K562 (cell line): ENCODE results near the gene FLG. TPM values are rescaled to one million over a fixed set of nuclear protein-coding genes. Genes with fewer than 3 reads are reported as not detected.

Experiments used
- ATAC-seq: fragments of 200-7000 bp; cut with Tn5 transposase; 3 replicates; pipeline ENCODE4 v1.9.1; 2020; ENCODE audit warnings: moderate library complexity
- BruUV-seq: library from RNA; stranded (reverse); fragments of 400-500 nt; replicated peaks from 2 replicates; lab custom pipeline; 2021; lab: Mats Ljungman, UMichigan
- CTCF ChIA-PET: fragments of 300-600 bp; formaldehyde crosslinking; extraction: SDS; loops from one replicate; lab custom pipeline; 2021; ENCODE audit warnings: low intra/inter-chr PET ratio; lab: Yijun Ruan, JAX
- POLR2A ChIA-PET: fragments of 300-600, 350-650 bp; sonication (Branson Sonifier 250); formaldehyde crosslinking; extraction: SDS; loops from one replicate; lab custom pipeline; 2021; ENCODE audit warnings: antibody characterized with exemption, inconsistent platforms; lab: Yijun Ruan, JAX
- DNase-seq, 4 experiments: peaks; one replicate each; pipeline versions ENCODE4 v3.0.0 to v3.0.0-alpha.2; 2011 to 2018; ENCODE audit warnings: low spot score in 3 of 4, mixed read lengths in 3 of 4; ENCODE audit errors: extremely low read depth in 1 of 4
- FAIRE-seq: peaks from 2 replicates; lab custom pipeline; 2011; peaks lifted over from hg19 to GRCh38; lab: Jason Lieb, UNC
- H2AFZ ChIP-seq: 2 replicates; pipeline ENCODE4 v1.6.0; 2011; ENCODE audit warnings: low read depth, low read length, control low read depth, inconsistent platforms
- H3K27ac ChIP-seq: fragments of 200-600 bp; 3 replicates; pipeline ENCODE4 v1.8.0; 2011; ENCODE audit warnings: low read depth, mild to moderate bottlenecking, control low read depth, inconsistent platforms, low read length, moderate library complexity, mixed read lengths; ENCODE audit errors: extremely low read depth
- H3K27me3 ChIP-seq, 2 experiments: fragments of 300-600 bp in 1 of 2; 2 replicates in 1 of 2; 3 replicates in 1 of 2; pipeline versions ENCODE4 v1.6.0 to v1.8.0; 2011; ENCODE audit warnings: inconsistent platforms in 2 of 2, low read length in 2 of 2, mild to moderate bottlenecking in 1 of 2, mixed read lengths in 1 of 2, moderate library complexity in 1 of 2; ENCODE audit not compliant: control insufficient read depth in 2 of 2, insufficient read depth in 2 of 2
- H3K36me3 ChIP-seq: fragments of 300-600 bp; 3 replicates; pipeline ENCODE4 v1.8.0; 2011; ENCODE audit warnings: mild to moderate bottlenecking, low read length, inconsistent platforms; ENCODE audit not compliant: control insufficient read depth, insufficient read depth
- H3K4me1 ChIP-seq, 2 experiments: fragments of 200-600 bp in 1 of 2; replicated peaks in 1 of 2; 2 replicates in 1 of 2; 3 replicates in 1 of 2; pipeline versions ENCODE4 v1.5.1 to v1.8.0; 2011; ENCODE audit warnings: inconsistent platforms in 2 of 2, low read length in 2 of 2, mild to moderate bottlenecking in 1 of 2, mixed read lengths in 1 of 2, moderate library complexity in 1 of 2; ENCODE audit not compliant: control insufficient read depth in 2 of 2, insufficient read depth in 2 of 2
- H3K4me2 ChIP-seq: 2 replicates; pipeline ENCODE4 v1.6.1; 2011; ENCODE audit warnings: low read length, control low read depth, inconsistent platforms, mixed read lengths; ENCODE audit not compliant: insufficient read depth
- H3K4me3 ChIP-seq: fragments of 200-600 bp; sonication (generic), shearing (Covaris generic); 2 replicates; pipeline ENCODE4 v1.5.1; 2016; ENCODE audit warnings: control low read depth, inconsistent platforms
- H3K79me2 ChIP-seq: fragments of 200-600 bp; 3 replicates; pipeline ENCODE4 v1.8.0; 2011; ENCODE audit warnings: low read length, inconsistent platforms; ENCODE audit not compliant: control insufficient read depth, insufficient read depth
- H3K9ac ChIP-seq, 2 experiments: 2 replicates each; pipeline versions ENCODE4 v1.6.0 to v1.6.1; 2011; ENCODE audit warnings: low read depth in 2 of 2, low read length in 2 of 2, control low read depth in 1 of 2, inconsistent platforms in 1 of 2, mild to moderate bottlenecking in 1 of 2, mixed read lengths in 1 of 2; ENCODE audit not compliant: insufficient read depth in 1 of 2
- H3K9me1 ChIP-seq: one replicate; pipeline ENCODE4 v1.6.0; 2011; ENCODE audit warnings: inconsistent platforms, mild to moderate bottlenecking, low read length, moderate library complexity; ENCODE audit not compliant: control insufficient read depth, insufficient read depth
- H3K9me3 ChIP-seq: replicated peaks from 2 replicates; pipeline ENCODE4 v1.5.1; 2011; ENCODE audit warnings: low read depth, low read length, inconsistent platforms; ENCODE audit not compliant: control insufficient read depth, insufficient read depth
- H4K20me1 ChIP-seq: replicated peaks from 2 replicates; pipeline ENCODE4 v1.6.1; 2011; ENCODE audit warnings: low read length, inconsistent platforms, mixed read lengths; ENCODE audit not compliant: control insufficient read depth, insufficient read depth
- HINFP ChIP-seq: fragments of 450-650 bp; conservative IDR thresholded peaks from 2 replicates; pipeline ENCODE4 v1.6.1; 2016; ENCODE audit warnings: missing genetic modification characterization, low read depth, mild to moderate bottlenecking, control low read depth, missing compliant biosample characterization
- NCOR1 ChIP-seq: fragments of 450-650 bp; IDR thresholded peaks from 2 replicates; pipeline ENCODE4 v1.6.1; 2016; ENCODE audit warnings: mild to moderate bottlenecking, moderate library complexity
- PPARD ChIP-seq: fragments of 250-450 bp; sonication (Bioruptor Pico); IDR thresholded peaks from 2 replicates; pipeline ENCODE4 v1.8.0; 2022; ENCODE audit warnings: inconsistent platforms, mild to moderate bottlenecking, moderate library complexity
- RBM39 ChIP-seq: fragments of 200-400 bp; formaldehyde crosslinking; optimal IDR thresholded peaks from 2 replicates; pipeline ENCODE3; 2018; ENCODE audit warnings: low read depth, low read length
- SAP30 ChIP-seq: fragments of 200-600 bp; sonication (generic); IDR thresholded peaks from 2 replicates; pipeline ENCODE4 v1.6.1; 2012; ENCODE audit warnings: borderline replicate concordance, low read depth, mild to moderate bottlenecking, moderate library complexity, low read length, control low read depth, inconsistent platforms; ENCODE audit not compliant: insufficient read depth, poor library complexity, severe bottlenecking
- ZNF282 ChIP-seq: sonication (generic); formaldehyde crosslinking; IDR thresholded peaks from 2 replicates; pipeline ENCODE4 v1.8.1; 2023; ENCODE audit warnings: missing genetic modification reagents
- WGBS: fragments of 100-300 bp; shearing (Covaris generic); methylation state at CpG from one replicate; pipeline ENCODE4 v1.1.6; 2016; ENCODE audit warnings: low coverage, mixed read lengths; ENCODE audit not compliant: insufficient coverage; ENCODE audit errors: missing lambda C conversion rate; 5-methylcytosine and 5-hydroxymethylcytosine counted together
- in situ Hi-C: fragments of 300-500 bp; cut with MboI; formaldehyde crosslinking; loops from 4 replicates; pipeline ENCODE4 v1.15.0; 2018; ENCODE audit warnings: inconsistent platforms, mixed read lengths
- intact Hi-C: fragments of 100-400 bp; cut with micrococcal nuclease; formaldehyde crosslinking; loops from 2 replicates; pipeline ENCODE4 v1.14.2; 2022
- polyA plus RNA-seq, 8 experiments: library from polyadenylated mRNA; depleted of rRNA in 4 of 8; stranded (reverse) in 5 of 8; unstranded in 3 of 8; fragments of >200 nt; fragmentation: Nextera tagmentation in 2 of 8; fragmentation: Illumina TruSeq in 1 of 8; extraction: Ambion mirVana in 2 of 8; extraction: Trizol in 1 of 8; gene quantifications; 2 replicates each; pipeline versions ENCODE4 v1.2.1 to v1.2.3, GENCODE V29; 2011 to 2014; ENCODE audit warnings: inconsistent platforms in 1 of 8, missing spikeins in 1 of 8
- total RNA-seq, 7 experiments: library from RNA; depleted of rRNA in 6 of 7; stranded (reverse); fragments of >200 nt in 6 of 7; fragmentation: Illumina TruSeq in 2 of 7; extraction: Trizol in 2 of 7; gene quantifications; 2 replicates each; pipeline versions ENCODE4 v1.2.1 to v1.2.3, GENCODE V29; 2011 to 2021; ENCODE audit warnings: low replicate concordance in 1 of 7

Gene FLG
- total and polyA plus RNA-seq, 9 of the 15 experiments (the other 6 are each of a cell fraction or from before 2014, with no cell fraction given) = not detected

DNA sequence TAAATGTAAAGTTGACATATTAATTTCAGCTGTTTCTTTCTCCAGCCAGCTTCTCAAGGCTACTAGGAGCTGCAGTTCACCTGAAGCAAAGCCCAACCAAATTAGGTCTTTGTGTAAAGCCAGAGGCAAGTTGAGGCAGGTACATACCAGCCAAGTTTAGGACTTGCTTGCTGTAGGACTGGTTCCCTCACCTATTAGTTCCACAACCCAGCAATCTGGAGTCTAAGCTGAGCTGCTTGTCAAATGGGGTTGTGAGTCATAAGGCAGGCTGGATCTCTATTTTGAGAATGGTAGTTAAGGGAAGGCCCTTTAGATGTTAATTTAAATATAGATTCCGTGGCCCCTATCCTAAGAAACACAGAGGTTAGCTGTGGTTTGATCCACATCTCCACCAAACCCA, 42.4 kb upstream of the FLG start:
- Histone ChIP-seq H3K27me3 (no peaks in the 10 kb centered on the region), H3K9me3 (no peaks in the 10 kb centered on the region), H3K27ac (no peak overlapping the region), H3K9ac (no peak overlapping the region), H3K4me2 (no peak overlapping the region), H3K4me3 (no peak overlapping the region), H3K79me2 (no peaks in the 10 kb centered on the region), H3K4me1 (no peaks in the 10 kb centered on the region), H3K9me1 (no peaks in the 10 kb centered on the region), H3K36me3 (no peaks in the 10 kb centered on the region), H4K20me1 (no peaks in the 10 kb centered on the region), H2AFZ (no peak overlapping the region)
- TF ChIP-seq SAP30 (no peak), HINFP (no peak), NCOR1 (no peak), PPARD (CRISPR knock-in tag) (no peak), RBM39 (no peak), ZNF282 (CRISPR knock-in tag) (no peak)
- no peak for DNase-seq
- in situ Hi-C loops (no loop called here), intact Hi-C loops (no loop called here)
- no peak for FAIRE-seq
- ATAC-seq = no peak
- ChIA-PET POLR2A (interaction anchor here (1.4 kb wide), 1 partner anchor 8 kb away, joined by 3 read pairs; the partner anchor contains the start of gene FLG2), CTCF (no interaction called here)
- WGBS = 0% methylated on average over 1 of the region's 1 CpG
- BruUV-seq = no TSS peak
